ENCODE data around the gene KRTAP3-1.

DNA sequence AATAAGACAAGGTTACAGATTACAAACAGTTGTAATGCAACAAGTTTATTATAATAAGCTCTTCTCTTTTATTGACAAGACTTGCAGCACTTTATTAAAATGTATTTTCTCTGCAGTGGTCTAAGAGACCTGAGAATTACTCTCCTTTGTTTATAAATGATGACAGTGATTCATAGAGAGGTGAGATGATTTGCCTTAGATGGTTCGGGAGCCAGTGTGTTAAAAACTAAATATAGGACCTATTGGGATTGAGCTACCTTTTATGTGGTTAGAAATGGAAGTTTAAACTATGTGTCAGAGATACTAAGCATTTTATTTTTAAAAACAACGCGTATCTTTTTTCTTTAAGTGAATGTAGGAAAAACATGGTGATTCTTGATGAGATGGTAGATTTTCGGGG, 12.1 kb downstream of the KRTAP3-1 start:
- TF ChIP-seq, protein P1, sequence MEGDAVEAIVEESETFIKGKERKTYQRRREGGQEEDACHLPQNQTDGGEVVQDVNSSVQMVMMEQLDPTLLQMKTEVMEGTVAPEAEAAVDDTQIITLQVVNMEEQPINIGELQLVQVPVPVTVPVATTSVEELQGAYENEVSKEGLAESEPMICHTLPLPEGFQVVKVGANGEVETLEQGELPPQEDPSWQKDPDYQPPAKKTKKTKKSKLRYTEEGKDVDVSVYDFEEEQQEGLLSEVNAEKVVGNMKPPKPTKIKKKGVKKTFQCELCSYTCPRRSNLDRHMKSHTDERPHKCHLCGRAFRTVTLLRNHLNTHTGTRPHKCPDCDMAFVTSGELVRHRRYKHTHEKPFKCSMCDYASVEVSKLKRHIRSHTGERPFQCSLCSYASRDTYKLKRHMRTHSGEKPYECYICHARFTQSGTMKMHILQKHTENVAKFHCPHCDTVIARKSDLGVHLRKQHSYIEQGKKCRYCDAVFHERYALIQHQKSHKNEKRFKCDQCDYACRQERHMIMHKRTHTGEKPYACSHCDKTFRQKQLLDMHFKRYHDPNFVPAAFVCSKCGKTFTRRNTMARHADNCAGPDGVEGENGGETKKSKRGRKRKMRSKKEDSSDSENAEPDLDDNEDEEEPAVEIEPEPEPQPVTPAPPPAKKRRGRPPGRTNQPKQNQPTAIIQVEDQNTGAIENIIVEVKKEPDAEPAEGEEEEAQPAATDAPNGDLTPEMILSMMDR (IDR thresholded peaks at IDR 0.05): no peak
- TF ChIP-seq POLR2AphosphoS5 (IDR thresholded peaks at IDR 0.05): no peak
- no peak for TF ChIP-seq EP300 (IDR thresholded peaks at IDR 0.05; ENCODE audit: low read depth)
- TF ChIP-seq POLR2A (IDR thresholded peaks at IDR 0.05): no peak

All from transverse colon (tissue), 4 donors.